Ishikawa (cell line): ENCODE measurements around the gene ANAPC13.

Source experiments
- CEBPB ChIP-seq: IDR thresholded peaks from 2 replicates; pipeline ENCODE4 v1.6.1; 2012
- EGR1 ChIP-seq: IDR thresholded peaks from 2 replicates; pipeline ENCODE4 v1.6.1; 2012
- EP300 ChIP-seq: IDR thresholded peaks from 2 replicates; pipeline ENCODE4 v1.6.1; 2012; ENCODE audit warnings: borderline replicate concordance
- FOXM1 ChIP-seq: IDR thresholded peaks from 2 replicates; pipeline ENCODE4 v1.6.1; 2012; ENCODE audit warnings: low read depth, borderline replicate concordance
- MAX ChIP-seq: IDR thresholded peaks from 2 replicates; pipeline ENCODE4 v1.6.1; 2012
- RAD21 ChIP-seq: IDR thresholded peaks from 2 replicates; pipeline ENCODE4 v1.6.1; 2012; ENCODE audit warnings: low read depth
- REST ChIP-seq: IDR thresholded peaks from 2 replicates; pipeline ENCODE4 v1.6.1; 2012; ENCODE audit warnings: low read depth, mild to moderate bottlenecking
- TEAD4 ChIP-seq: IDR thresholded peaks from 2 replicates; pipeline ENCODE4 v1.6.1; 2012
- USF1 ChIP-seq: IDR thresholded peaks from 2 replicates; pipeline ENCODE4 v1.6.1; 2012
- YY1 ChIP-seq: IDR thresholded peaks from 2 replicates; pipeline ENCODE4 v1.6.1; 2012; ENCODE audit warnings: low read depth
- ZBTB7A ChIP-seq: IDR thresholded peaks from 2 replicates; pipeline ENCODE4 v1.6.1; 2012; ENCODE audit warnings: low read depth

- TF ChIP-seq TEAD4 (no peak), ZBTB7A (no peak), EP300 (no peak), CEBPB (no peak), RAD21 (no peak), USF1 (no peak), EGR1 (no peak), YY1 (no peak), MAX (no peak), REST (no peak), FOXM1 (no peak)
Observed at GRCh38 chr3:134496471-134497071, 10.8 kb upstream of the ANAPC13 start.
